ENCODE results near the gene ALKBH5. TPM values are rescaled to one million over a fixed set of nuclear protein-coding genes. Genes with fewer than 3 reads are reported as not detected.

The ALKBH5 gene
- polyA plus RNA-seq, 2 of the 4 experiments (the other 2 are of a cell fraction): 57.9 to 105 TPM

- FAIRE-seq (no peak), DNase-seq (ENCODE audit: low read depth in 1 of 2, low spot score in 1 of 2) (no peak), ATAC-seq (no peak)
- TF ChIP-seq CEBPB (IDR thresholded peaks at IDR 0.05) (no peak), E2F6 (IDR thresholded peaks at IDR 0.05; ENCODE audit: borderline replicate concordance, low read depth) (no peak), TFCP2L1 (CRISPR knock-in tag; IDR thresholded peaks at IDR 0.05) (no peak), PBX3 (IDR thresholded peaks at IDR 0.05) (no peak), POLR2AphosphoS2 (conservative IDR thresholded peaks at IDR 0.05; ENCODE audit: low read length) (no peak), KDM1A (IDR thresholded peaks at IDR 0.05; ENCODE audit: low read depth) (no peak), POLR2A (IDR thresholded peaks at IDR 0.05; ENCODE audit: low read length) (no peak), BCL3 (IDR thresholded peaks at IDR 0.05) (no peak), EHMT2 (IDR thresholded peaks at IDR 0.05; ENCODE audit: low read depth) (no peak)
- TF ChIP-seq, protein P1, sequence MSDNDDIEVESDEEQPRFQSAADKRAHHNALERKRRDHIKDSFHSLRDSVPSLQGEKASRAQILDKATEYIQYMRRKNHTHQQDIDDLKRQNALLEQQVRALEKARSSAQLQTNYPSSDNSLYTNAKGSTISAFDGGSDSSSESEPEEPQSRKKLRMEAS (IDR thresholded peaks at IDR 0.05): no peak
- TF ChIP-seq, protein P2, sequence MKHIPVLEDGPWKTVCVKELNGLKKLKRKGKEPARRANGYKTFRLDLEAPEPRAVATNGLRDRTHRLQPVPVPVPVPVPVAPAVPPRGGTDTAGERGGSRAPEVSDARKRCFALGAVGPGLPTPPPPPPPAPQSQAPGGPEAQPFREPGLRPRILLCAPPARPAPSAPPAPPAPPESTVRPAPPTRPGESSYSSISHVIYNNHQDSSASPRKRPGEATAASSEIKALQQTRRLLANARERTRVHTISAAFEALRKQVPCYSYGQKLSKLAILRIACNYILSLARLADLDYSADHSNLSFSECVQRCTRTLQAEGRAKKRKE (CRISPR knock-in tag; IDR thresholded peaks at IDR 0.05; ENCODE audit: low read depth): no peak
- WGBS (ENCODE audit: missing lambda C conversion rate): 92% methylated on average over 26 of the region's 27 CpGs
- H3K27ac ChIP-seq: no peak overlapping the region
- H3K4me3 ChIP-seq: no peak overlapping the region
- no peak overlapping the region for H3K4me2 ChIP-seq
- POLR2A ChIA-PET: interaction anchor here (1.2 kb wide), 1 partner anchor 71 kb away, joined by 3 read pairs; the partner anchor contains the start of gene ALKBH5
- peaks cover 14% of the 10 kb centered on the region for H3K4me1 ChIP-seq
- CTCF ChIA-PET: interaction anchor here (0.6 to 1.2 kb wide), 7 partner anchors 10 to 113 kb away, joined by 3 to 4 read pairs (median 3); no protein-coding TSS in a partner anchor
- H3K9me3 ChIP-seq: no peaks in the 10 kb centered on the region
Measured at GRCh38 chr17:18253947-18254821, 70.6 kb downstream of the ALKBH5 start.

- H3K4me3 ChIP-seq: no peak overlapping the region
- ChIA-PET POLR2A (interaction anchor here (1.2 kb wide), 1 partner anchor 72 kb away, joined by 3 read pairs; the partner anchor contains the start of gene ALKBH5), CTCF (interaction anchor here (0.6 to 2.9 kb wide), 8 partner anchors 7 to 114 kb away, joined by 3 to 34 read pairs (median 3); no protein-coding TSS in a partner anchor)
- WGBS (ENCODE audit: missing lambda C conversion rate): 93% methylated on average over 8 of the region's 8 CpGs
- no peak overlapping the region for H3K4me2 ChIP-seq
- TF ChIP-seq KDM1A (IDR thresholded peaks at IDR 0.05; ENCODE audit: low read depth) (peak; percentile 80), ZC3H11A (IDR thresholded peaks at IDR 0.05) (no peak)
- H3K4me1 ChIP-seq: peaks cover 22% of the 10 kb centered on the region
- ATAC-seq: no peak
- DNase-seq (ENCODE audit: low read depth in 1 of 2, low spot score in 1 of 2): no peak
- no peak for FAIRE-seq
- H3K27ac ChIP-seq: no peak overlapping the region
- H3K9me3 ChIP-seq: no peaks in the 10 kb centered on the region
Measured at GRCh38 chr17:18254888-18255649, 71.4 kb downstream of the ALKBH5 start.

GRCh38 chr17:18256351-18256750, 72.7 kb downstream of the ALKBH5 start:
- CTCF ChIA-PET: interaction anchor here (1.9 to 2.9 kb wide), 2 partner anchors 8 to 20 kb away, joined by 5 to 34 read pairs; no protein-coding TSS in a partner anchor
- peak overlapping the region; percentile 94; the same call in 2 of the 3 replicates for H3K4me2 ChIP-seq
- TF ChIP-seq FOXS1 (CRISPR knock-in tag; IDR thresholded peaks at IDR 0.05) (no peak), RCOR1 (IDR thresholded peaks at IDR 0.05; ENCODE audit: low read depth, low read length) (no peak), HOXB13 (CRISPR knock-in tag; IDR thresholded peaks at IDR 0.05; ENCODE audit: low read depth) (no peak), FOSL2 (IDR thresholded peaks at IDR 0.05) (no peak), FOSL2 (CRISPR knock-in tag; IDR thresholded peaks at IDR 0.05) (no peak), EP300 (IDR thresholded peaks at IDR 0.05) (no peak), ZFP36 (IDR thresholded peaks at IDR 0.05; ENCODE audit: borderline replicate concordance, partially characterized antibody) (no peak), HDAC2 (IDR thresholded peaks at IDR 0.05) (no peak)
- no peak overlapping the region for H3K4me3 ChIP-seq
- H3K4me1 ChIP-seq: peaks cover 25% of the 10 kb centered on the region
- FAIRE-seq (no peak), DNase-seq (ENCODE audit: low read depth in 1 of 2, low spot score in 1 of 2) (no peak), ATAC-seq (no peak)
- WGBS (ENCODE audit: missing lambda C conversion rate): 91% methylated on average over 11 of the region's 11 CpGs
- peak overlapping the region in 1 of 2 experiments; percentile 97; a peak in 1 of 6 replicates for H3K27ac ChIP-seq
- no peaks in the 10 kb centered on the region for H3K9me3 ChIP-seq
- POLR2A ChIA-PET: no interaction called here
